ENCODE measurements around the gene ATP6V1G2. TPM values are rescaled to one million over a fixed set of nuclear protein-coding genes. Genes with fewer than 3 reads are reported as not detected.

Gene ATP6V1G2
- total RNA-seq, 1 donor from 2014 or later, result 1.4 TPM

DNA sequence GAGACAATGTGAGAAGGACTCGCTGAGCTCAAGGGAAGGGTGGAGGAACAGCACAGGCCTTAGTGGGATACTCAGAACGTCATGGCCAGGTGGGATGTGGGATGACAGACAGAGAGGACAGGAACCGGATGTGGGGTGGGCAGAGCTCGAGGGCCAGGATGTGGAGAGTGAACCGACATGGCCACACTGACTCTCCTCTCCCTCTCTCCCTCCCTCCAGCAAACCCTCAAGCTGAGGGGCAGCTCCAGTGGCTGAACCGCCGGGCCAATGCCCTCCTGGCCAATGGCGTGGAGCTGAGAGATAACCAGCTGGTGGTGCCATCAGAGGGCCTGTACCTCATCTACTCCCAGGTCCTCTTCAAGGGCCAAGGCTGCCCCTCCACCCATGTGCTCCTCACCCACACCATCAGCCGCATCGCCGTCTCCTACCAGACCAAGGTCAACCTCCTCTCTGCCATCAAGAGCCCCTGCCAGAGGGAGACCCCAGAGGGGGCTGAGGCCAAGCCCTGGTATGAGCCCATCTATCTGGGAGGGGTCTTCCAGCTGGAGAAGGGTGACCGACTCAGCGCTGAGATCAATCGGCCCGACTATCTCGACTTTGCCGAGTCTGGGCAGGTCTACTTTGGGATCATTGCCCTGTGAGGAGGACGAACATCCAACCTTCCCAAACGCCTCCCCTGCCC, 30.6 kb upstream of the ATP6V1G2 start:
- intact Hi-C loops (cut with micrococcal nuclease), result loop anchor here (1.0 to 5.0 kb wide), 2 partner anchors 9 to 160 kb away; partner anchors contain the start of gene CLIC1

DNA sequence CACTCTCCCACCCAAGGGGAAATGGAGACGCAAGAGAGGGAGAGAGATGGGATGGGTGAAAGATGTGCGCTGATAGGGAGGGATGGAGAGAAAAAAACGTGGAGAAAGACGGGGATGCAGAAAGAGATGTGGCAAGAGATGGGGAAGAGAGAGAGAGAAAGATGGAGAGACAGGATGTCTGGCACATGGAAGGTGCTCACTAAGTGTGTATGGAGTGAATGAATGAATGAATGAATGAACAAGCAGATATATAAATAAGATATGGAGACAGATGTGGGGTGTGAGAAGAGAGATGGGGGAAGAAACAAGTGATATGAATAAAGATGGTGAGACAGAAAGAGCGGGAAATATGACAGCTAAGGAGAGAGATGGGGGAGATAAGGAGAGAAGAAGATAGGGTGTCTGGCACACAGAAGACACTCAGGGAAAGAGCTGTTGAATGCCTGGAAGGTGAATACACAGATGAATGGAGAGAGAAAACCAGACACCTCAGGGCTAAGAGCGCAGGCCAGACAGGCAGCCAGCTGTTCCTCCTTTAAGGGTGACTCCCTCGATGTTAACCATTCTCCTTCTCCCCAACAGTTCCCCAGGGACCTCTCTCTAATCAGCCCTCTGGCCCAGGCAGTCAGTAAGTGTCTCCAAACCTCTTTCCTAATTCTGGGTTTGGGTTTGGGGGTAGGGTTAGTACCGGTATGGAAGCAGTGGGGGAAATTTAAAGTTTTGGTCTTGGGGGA, 29.7 kb upstream of the ATP6V1G2 start:
- intact Hi-C loops (cut with micrococcal nuclease), result loop anchor here (1.0 to 5.0 kb wide), 4 partner anchors 8 to 161 kb away; partner anchors contain the start of genes CLIC1, NFKBIL1 and PRRC2A

- intact Hi-C loops (cut with micrococcal nuclease), result loop anchor here (1.0 to 5.0 kb wide), 3 partner anchors 28 to 162 kb away; partner anchors contain the start of genes CLIC1, NFKBIL1 and PRRC2A
Measured at GRCh38 chr6:31575335-31575901, 29.0 kb upstream of the ATP6V1G2 start, which contains the start of gene TNF. TNF (plus strand) TSS chr6:31575565; CDS start chr6:31575742, 177 bp downstream.

DNA sequence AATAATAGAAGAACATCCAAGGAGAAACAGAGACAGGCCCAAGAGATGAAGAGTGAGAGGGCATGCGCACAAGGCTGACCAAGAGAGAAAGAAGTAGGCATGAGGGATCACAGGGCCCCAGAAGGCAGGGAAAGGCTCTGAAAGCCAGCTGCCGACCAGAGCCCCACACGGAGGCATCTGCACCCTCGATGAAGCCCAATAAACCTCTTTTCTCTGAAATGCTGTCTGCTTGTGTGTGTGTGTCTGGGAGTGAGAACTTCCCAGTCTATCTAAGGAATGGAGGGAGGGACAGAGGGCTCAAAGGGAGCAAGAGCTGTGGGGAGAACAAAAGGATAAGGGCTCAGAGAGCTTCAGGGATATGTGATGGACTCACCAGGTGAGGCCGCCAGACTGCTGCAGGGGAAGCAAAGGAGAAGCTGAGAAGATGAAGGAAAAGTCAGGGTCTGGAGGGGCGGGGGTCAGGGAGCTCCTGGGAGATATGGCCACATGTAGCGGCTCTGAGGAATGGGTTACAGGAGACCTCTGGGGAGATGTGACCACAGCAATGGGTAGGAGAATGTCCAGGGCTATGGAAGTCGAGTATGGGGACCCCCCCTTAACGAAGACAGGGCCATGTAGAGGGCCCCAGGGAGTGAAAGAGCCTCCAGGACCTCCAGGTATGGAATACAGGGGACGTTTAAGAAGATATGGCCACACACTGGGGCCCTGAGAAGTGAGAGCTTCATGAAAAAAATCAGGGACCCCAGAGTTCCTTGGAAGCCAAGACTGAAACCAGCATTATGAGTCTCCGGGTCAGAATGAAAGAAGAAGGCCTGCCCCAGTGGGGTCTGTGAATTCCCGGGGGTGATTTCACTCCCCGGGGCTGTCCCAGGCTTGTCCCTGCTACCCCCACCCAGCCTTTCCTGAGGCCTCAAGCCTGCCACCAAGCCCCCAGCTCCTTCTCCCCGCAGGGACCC, 28.0 kb upstream of the ATP6V1G2 start:
- intact Hi-C loops (cut with micrococcal nuclease), result loop anchor here (1.0 to 5.0 kb wide), 3 partner anchors 27 to 163 kb away; partner anchors contain the start of genes CLIC1, NFKBIL1 and PRRC2A

GRCh38 chr6:31573239-31574105, 27.1 kb upstream of the ATP6V1G2 start:
- intact Hi-C loops (cut with micrococcal nuclease), result no loop called here

DNA sequence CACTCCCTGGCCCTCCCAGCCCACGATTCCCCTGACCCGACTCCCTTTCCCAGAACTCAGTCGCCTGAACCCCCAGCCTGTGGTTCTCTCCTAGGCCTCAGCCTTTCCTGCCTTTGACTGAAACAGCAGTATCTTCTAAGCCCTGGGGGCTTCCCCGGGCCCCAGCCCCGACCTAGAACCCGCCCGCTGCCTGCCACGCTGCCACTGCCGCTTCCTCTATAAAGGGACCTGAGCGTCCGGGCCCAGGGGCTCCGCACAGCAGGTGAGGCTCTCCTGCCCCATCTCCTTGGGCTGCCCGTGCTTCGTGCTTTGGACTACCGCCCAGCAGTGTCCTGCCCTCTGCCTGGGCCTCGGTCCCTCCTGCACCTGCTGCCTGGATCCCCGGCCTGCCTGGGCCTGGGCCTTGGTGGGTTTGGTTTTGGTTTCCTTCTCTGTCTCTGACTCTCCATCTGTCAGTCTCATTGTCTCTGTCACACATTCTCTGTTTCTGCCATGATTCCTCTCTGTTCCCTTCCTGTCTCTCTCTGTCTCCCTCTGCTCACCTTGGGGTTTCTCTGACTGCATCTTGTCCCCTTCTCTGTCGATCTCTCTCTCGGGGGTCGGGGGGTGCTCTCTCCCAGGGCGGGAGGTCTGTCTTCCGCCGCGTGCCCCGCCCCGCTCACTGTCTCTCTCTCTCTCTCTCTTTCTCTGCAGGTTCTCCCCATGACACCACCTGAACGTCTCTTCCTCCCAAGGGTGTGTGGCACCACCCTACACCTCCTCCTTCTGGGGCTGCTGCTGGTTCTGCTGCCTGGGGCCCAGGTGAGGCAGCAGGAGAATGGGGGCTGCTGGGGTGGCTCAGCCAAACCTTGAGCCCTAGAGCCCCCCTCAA, 25.9 kb upstream of the ATP6V1G2 start, which contains the start of gene LTA:
LTA (plus strand) TSS at position 249 of the 871 bp plus-strand sequence; CDS start at position 703, 454 bp downstream.
- intact Hi-C loops (cut with micrococcal nuclease), result loop anchor here (1.0 kb wide), 3 partner anchors 12 to 21 kb away; partner anchors contain the start of gene NCR3

- intact Hi-C loops (cut with micrococcal nuclease), result loop anchor here (2.0 kb wide), 2 partner anchors 13 to 759 kb away; partner anchors contain the start of gene LTB
Measured at GRCh38 chr6:31569861-31570536, 23.6 kb upstream of the ATP6V1G2 start.

- intact Hi-C loops (cut with micrococcal nuclease), result loop anchor here (1.0 to 2.0 kb wide), 8 partner anchors 8 to 758 kb away; partner anchors contain the start of genes LTB, NCR3, NFKBIL1 and PRRC2A
Measured at GRCh38 chr6:31568537-31568961, 22.1 kb upstream of the ATP6V1G2 start.

- intact Hi-C loops (cut with micrococcal nuclease), result loop anchor here (1.0 to 2.0 kb wide), 8 partner anchors 7 to 757 kb away; partner anchors contain the start of genes LTB, NCR3, NFKBIL1 and PRRC2A
Measured at GRCh38 chr6:31567531-31568370, 21.3 kb upstream of the ATP6V1G2 start.

DNA sequence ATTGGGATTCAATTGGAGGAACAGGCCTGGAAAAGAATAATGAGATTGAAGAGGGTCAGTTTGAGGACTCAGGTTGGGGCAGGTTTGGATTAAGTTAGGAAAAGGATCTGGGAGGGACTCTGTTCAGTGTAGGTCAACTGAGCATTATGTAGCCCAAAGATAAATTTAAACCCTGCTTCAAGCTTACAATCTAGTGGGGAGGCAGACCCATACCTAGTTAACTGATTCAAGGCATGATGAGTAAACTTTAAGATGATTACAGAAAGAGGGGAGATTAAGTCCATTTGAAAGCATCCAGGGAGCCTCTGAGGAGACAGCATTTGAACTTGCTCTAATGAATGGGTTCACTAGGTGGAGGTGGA, 14.3 kb upstream of the ATP6V1G2 start:
- intact Hi-C loops (cut with micrococcal nuclease), result loop anchor here (1.0 kb wide), 2 partner anchors 8 to 12 kb away; partner anchors contain the start of gene LTA

DNA sequence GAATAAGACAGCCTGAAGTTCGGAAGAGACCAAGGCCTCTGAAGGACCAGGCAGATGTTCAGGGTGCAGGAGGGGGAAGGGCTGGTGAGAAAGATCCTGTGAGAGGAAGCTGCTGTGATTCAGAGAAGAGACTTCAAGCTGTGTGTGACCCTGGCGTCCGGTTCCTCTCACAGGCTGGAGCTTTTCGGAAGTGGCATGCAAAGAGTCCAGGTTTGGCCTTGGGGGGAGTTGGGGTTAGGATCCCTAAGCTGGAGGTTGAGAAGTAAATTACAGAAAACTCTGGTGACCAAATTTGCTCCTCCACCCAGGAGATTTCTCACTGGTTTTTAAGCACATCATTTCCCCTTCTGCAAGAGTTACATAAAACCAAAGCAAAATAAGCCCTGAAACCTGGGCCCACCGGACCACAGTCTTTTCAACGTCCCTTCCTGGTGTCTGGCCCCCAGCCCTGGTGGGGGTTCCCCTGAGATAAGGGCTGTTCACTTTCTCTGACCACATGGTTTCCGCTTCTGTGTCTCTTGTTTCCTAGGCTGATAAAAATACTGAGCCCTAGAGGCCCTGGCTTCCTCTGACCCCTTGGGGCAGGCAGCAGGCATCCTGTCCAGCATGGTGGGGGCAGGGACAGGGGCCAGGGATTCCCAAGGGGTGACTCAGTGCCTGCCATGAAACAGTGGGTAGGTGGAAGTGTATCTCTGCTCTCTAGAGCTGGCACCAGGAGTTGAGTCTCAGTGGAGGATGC, 13.7 kb upstream of the ATP6V1G2 start:
- intact Hi-C loops (cut with micrococcal nuclease), result loop anchor here (1.0 kb wide), 3 partner anchors 8 to 13 kb away; partner anchors contain the start of genes LTA and NFKBIL1

- intact Hi-C loops (cut with micrococcal nuclease), result loop anchor here (1.0 kb wide), 1 partner anchor 12 kb away; the partner anchor contains the start of gene NFKBIL1
Measured at GRCh38 chr6:31559606-31559957, 13.2 kb upstream of the ATP6V1G2 start.

GRCh38 chr6:31558631-31559500, 12.5 kb upstream of the ATP6V1G2 start:
- intact Hi-C loops (cut with micrococcal nuclease), result loop anchor here (1.0 kb wide), 1 partner anchor 12 kb away; the partner anchor contains the start of gene NFKBIL1

DNA sequence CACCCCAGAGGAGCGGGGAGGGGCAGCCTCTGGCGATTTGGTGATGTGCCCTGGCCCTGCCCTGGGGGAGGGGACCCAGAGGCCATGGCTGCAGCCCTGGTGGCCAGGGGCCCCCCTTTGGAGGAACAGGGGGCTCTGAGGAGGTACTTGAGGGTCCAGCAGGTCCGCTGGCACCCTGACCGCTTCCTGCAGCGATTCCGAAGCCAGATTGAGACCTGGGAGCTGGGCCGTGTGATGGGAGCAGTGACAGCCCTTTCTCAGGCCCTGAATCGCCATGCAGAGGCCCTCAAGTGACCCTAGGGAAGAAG, 11.9 kb upstream of the ATP6V1G2 start:
- intact Hi-C loops (cut with micrococcal nuclease), result no loop called here

All from T-helper 1 cell treated with Interleukin-12 subunit alpha and Interleukin-12 subunit beta and Interleukin-4 antibody, amounts not matched to agents 30 ng/mL and 1 ng/mL, for 36 hours (primary cell).